ENCODE data around the gene PXMP4.
"Not testable (repeated sequence)": the region's sequence is repeated elsewhere in the genome, so short reads cannot be mapped to it uniquely, and the experiment has no call there.

The PXMP4 gene, protein sequence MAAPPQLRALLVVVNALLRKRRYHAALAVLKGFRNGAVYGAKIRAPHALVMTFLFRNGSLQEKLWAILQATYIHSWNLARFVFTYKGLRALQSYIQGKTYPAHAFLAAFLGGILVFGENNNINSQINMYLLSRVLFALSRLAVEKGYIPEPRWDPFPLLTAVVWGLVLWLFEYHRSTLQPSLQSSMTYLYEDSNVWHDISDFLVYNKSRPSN

DNA sequence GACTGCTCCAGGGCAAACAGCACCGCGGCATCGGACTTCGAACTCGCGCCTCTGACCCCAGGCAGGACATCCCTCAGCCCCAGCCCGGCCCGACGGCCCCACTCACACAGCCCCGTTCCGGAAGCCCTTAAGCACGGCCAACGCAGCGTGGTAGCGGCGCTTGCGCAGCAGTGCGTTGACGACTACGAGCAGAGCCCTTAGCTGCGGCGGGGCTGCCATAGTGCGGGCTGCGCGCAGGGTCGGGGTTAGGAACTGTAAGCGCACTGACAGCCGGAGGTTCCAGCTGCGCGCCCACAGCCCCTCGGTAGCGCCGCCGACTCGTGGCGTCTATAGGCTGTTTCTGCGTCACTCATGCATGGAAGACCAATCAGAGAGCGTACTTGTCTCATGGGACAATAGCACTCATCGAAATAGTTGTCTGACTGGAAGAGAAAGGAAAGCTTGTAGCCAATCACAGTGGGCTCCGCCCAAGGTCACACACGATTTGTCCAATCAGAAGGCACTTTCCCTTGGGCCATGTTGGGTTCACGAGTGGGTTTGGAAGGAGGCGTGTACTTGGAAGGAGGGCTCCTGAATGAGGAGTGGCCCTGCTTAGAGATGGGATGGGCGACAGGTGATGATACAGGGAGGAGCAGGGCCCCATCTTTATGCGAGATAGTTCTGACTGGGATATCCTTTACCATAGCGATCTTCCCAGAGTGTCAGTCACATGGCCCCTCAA lies at the start of gene PXMP4:
PXMP4 (minus strand) TSS at position 322 of the 721 bp plus-strand sequence; CDS start at position 219, 103 bp downstream.
- peak; percentile 72 to 80 for DNase-seq (ENCODE audit: low read depth in 2 of 2)

DNA sequence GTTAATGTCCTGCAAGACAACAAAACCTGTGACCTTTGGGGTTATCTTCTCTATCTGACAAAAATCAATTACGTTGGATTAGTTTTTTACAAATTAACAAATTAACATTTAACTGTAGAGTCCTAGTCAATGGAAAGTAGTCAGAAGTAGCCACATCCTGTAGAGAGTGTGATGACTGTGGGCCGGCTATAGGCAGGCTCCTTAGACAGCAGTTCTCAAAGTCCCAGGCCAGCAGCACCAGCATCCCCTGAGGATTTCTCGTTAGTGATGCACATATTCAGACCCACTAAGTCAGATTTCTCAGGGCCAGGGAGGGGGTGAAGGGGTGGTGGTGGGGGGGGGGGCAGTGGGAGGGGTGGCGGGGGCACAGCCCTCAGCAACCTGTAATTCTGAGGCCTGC lies 48.9 kb upstream of the PXMP4 start:
- no peak for DNase-seq (ENCODE audit: low read depth in 2 of 2)

DNA sequence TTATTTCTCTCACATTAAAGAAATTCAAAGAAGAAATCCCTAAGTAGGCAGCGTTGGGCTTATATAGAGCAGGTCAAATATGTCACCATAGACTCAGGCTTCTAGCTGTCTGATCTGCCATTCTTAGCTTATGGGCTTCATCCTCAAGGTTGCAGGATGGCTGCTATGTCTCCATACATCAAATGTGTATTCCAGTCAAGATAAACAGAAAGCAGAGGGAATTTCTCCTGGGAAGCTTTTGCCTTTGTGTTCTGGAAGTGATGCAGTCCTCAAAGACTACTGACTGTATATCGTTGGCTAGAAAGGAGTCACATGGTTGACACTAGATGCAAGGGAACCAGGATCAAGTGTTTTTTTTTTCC lies 47.6 kb upstream of the PXMP4 start:
- DNase-seq (ENCODE audit: low read depth in 2 of 2) = no peak

DNA sequence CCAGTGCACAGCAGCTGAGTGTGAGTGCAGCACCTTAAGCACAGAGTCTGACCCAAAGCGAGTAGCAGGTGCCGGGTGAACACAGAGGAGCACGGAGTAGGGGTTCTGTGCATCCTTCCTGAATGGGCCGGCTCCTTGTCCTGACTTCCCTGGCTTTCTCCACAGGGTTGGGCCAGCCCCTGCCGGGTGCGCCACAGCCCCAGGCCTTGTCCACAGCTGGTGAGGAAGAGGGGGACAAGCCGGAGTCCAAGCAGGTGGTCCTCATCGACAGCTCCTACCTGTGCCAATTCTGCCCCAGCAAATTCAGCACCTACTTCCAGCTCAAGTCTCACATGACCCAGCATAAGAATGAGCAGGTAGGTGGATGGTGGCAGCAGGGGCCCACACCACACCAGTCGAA lies 46.6 kb upstream of the PXMP4 start:
- DNase-seq (ENCODE audit: low read depth in 2 of 2) = no peak

DNA sequence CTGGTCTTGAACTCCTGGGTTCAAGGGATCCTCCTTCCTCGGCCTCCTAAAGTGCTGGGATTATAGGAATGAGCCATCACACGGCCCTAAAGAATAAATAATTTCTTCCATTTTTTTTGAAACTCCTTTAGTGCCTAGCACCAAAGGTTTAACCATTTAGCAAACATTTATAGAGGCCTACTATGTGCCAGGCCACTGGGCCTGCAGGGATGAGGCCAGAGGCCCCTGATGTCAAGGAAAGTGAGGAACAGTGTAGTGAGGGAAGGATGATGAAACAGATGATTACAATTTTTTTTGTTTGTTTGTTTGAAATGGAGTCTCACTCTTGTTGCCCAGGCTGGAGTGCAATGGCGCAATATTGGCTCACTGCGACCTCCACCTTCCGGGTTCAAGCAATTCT lies 45.5 kb upstream of the PXMP4 start:
- no peak for DNase-seq (ENCODE audit: low read depth in 2 of 2)

DNA sequence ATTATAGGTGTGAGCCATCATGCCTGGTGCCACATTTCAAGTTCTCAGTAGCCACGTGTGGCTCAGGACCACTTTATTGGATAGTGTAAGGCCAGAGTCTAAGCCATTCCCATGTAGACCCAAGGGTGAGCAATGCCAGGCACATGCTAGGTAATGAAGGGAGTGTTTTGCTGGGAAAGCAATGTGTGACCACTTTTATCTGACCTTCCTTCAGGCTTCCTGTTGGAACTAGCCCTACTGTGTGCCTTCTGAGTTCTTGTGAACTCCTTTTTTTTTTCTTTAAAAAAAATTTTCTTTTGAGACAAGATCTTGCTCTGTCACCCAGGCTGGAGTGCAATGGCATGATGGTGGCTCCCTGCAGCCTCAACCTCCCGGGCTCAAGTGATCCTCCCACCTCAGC lies 45.0 kb upstream of the PXMP4 start:
- DNase-seq (ENCODE audit: low read depth in 2 of 2) = no peak

DNA sequence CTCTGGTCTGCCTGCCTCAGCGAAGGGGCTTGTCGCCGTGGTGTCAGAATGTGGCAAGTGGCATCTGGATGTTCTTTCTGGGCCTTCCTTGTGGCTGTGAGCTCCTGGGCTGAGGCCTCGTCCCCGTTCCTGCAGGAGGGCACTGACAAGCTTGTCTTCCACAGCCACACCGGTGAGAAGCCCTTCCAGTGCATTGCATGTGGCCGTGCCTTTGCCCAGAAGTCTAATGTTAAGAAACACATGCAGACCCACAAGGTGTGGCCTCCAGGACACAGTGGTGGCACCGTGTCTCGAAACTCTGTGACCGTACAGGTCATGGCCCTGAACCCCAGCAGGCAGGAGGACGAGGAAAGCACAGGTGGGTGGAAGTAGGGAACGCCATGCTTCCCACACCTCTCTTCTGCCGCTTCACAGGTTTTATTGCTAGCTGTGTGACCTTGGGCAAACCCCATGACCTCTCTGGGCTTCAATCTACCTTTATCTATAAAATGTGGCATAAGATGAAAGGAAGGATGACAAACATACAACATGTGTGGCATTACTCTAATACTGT lies 41.7 kb upstream of the PXMP4 start:
- DNase-seq (ENCODE audit: low read depth in 2 of 2) = no peak

DNA sequence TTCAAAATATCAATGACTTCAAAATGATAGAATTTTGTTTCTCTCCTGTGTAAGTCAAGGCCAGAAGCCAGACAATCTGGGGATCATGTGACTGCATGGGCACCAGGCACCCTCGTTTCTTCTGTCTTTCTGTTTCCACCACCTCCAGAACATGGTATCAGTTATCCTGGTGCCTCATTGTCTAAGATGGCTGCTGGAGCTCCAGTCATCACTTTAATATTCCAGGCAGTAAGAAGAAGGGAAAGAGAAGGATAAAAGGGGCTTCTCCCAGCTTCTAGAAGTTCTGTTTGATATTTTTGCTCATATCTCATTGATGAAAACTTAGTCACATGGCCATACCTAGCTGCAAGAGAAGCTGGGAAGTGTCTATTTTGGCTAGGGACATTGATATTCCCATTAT lies 37.3 kb upstream of the PXMP4 start:
- no peak for DNase-seq (ENCODE audit: low read depth in 2 of 2)

DNA sequence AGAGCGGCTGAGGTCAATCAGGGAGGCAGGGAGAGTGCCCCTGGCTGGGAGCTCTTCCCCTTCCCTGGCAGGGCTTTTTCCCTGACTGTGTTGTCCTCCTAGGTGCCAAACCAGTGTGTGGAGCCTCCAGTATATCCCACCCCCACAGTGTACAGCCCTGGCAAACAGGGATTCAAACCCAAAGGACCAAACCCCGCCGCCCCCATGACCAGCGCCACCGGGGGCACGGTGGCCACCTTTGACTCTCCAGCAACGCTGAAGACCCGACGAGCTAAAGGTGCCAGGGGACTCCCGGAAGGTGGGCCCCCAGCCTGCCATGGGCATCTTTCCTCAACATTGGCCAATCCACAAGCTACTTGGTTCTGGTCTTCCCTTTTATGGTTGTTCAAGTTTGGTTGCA lies 36.9 kb upstream of the PXMP4 start:
- DNase-seq (ENCODE audit: low read depth in 2 of 2) = no peak

DNA sequence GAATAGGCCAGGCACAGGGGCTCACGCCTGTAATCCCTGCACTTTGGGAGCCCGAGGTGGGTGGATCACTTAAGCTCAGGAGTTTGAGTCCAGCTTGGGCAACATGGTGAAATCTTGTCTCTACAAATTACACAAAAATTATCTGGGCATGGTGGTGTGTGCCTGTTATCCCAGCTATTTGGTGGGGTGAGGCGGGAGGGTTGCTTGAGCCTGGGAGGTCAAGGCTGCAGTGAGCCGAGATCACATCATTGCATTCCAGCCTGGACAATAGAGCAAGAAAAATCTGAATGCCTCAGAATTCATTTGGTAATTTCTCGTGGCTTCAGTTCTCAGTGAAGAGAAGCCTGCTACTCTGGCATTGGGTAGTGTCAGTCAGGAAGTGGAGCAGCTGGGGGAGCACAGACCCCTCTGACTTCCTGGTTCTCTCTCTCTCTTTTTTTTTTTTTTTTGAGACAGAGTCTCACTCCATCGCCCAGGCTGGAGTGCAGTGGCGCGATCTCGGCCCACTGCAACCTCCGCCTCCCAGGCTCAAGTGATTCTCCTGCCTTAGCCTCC lies 35.9 kb upstream of the PXMP4 start:
- DNase-seq (ENCODE audit: low read depth in 2 of 2) = not testable (repeated sequence)

DNA sequence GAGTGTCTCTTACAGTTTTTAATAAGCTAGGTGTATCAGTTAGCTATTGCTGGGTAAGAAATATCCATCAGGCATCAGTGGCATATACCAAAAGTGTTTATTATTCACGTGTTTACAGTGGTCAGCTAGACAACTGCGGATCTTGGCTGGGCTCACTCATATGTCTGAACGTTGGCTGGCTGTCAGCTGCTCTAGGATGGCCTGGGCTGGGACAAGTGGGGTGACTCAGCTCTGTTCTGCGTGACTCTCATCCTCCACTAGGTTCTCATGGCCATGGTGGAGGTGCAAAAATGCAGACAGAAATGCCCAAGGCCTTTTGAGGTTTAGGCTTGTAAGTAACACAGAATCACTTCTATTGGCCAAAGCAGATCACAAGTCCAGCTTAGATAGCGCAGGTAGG lies 33.7 kb upstream of the PXMP4 start:
- no peak for DNase-seq (ENCODE audit: low read depth in 2 of 2)

DNA sequence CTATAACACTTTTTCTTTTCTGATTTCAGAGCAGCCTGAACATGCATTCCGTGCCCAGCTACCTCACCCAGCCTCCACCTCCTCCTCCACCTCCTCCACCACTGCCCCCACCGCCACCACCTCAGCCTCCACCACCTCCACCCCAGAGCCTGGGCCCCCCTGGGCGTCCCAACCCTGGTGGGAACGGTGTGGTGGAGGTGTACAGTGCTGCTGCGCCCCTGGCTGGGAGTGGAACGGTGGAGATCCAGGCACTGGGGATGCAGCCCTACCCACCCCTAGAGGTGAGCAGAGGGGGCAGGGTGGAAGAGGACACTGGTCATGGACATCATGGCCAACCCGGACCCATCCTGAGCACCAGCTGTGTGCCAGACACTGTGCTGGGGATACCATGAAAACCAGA lies 33.0 kb upstream of the PXMP4 start:
- no peak for DNase-seq (ENCODE audit: low read depth in 2 of 2)

DNA sequence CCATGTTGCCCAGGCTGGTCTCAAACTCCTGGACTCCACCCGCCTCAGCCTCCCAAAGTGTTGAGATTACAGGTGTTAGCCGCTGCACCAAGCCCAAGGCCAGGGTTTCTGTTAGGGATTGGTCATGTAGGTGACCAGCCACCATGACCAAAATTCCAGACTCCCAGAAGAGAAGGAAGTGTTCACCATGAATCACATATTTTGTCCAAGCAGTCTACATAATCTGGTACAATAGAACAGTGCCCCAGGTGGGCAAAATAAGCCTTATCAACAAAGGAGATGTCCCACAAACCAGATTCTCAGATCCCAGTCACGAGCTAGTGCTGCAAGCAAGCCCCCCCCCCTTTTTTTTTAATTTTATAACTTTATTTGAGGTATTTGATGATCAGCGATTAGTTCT lies 31.7 kb upstream of the PXMP4 start:
- DNase-seq (ENCODE audit: low read depth in 2 of 2) = no peak

DNA sequence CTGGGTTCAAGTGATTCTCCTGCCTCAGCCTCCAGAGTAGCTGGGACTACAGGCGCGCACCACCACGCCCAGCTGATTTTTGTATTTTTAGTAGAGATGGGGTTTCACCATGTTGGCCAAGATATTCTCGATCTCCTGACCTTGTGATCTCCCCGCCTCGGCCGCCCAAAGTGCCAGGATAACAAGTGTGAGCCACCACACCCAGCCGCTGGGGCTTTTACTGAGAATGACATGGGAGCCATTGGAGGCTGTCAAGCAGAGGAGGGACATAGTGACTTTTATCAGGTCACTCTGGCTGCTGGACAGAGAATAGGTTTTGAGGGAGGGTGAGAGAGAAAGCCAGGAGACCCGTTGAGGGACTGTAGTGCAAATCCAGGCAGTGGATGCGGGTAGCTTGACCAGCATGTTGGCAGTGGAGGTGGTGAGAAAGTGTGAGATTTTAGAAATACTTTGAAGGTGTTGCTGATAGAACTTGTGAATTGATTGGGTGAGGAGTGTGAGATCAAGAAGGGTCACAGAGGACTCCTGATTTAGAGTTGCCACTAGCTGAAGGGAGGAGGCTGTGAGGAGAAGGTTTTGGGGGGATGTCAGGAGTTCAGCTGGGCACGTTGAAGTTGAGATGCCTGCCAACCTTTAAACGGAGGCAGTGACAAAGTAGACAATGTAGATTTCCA lies 26.4 kb upstream of the PXMP4 start:
- DNase-seq (ENCODE audit: low read depth in 2 of 2) = no peak

DNA sequence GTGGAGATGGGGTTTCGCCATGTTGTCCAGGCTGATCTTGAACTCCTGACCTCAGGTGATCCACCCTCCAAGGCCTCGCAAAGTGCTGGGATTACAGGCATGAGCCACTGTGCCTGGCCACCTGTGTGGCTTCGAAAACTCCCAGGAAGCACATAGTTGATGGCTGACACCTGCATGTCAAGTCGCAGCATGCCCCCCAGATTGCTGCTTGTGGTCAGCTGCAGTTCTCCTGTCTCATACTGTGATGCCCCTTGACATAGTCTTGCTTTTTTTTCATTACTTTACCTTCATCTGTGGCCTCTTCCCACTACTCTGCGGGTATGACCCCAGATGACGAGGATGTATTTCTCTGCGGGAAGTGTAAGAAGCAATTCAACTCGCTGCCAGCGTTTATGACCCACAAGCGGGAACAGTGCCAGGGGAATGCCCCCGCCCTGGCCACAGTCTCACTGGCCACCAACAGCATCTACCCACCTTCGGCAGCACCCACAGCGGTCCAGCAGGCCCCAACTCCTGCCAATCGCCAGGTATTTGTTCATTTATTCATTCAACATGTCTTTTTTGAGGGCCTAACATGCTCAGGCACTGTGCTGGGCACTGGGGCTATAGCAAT lies 24.8 kb upstream of the PXMP4 start:
- DNase-seq (ENCODE audit: low read depth in 2 of 2) = no peak

DNA sequence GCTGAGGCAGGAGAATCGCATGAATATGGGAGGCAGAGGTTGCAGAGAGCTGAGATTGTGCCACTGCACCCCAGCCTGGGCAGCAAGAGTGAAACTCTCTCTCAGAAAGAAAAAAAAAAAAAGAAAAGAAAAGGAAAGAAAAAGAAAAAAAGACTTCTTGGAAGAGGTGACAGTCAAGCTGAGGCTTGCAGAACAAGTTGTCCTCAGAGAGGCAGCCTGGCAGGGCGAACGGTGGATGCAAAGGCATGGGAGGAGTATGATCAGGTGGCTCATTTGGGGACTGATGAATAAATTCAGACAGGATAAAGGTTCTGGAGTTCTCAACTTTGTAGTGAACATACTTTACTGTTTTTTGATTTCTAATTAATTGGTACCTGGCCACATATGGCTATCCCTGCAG lies 24.1 kb upstream of the PXMP4 start:
- DNase-seq (ENCODE audit: low read depth in 2 of 2) = no peak

DNA sequence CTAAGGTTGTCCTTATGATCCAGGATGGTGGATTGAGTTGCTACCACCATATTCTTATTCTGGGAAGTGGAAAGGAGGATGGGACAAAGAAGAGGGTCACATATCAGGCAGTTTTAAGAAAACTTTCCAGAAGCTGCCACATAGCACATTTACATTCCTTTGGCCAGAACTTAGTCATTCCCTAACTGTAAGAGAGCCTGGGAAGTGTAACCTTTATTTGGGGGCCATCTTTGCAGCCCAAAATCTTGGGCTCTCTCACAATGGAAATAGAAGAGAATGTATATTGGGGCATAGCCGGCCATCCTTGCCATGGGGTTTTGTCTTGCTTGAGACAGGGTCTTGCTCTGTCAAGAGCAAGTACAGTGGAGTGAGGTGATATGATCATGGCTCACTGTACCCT lies 20.1 kb upstream of the PXMP4 start:
- DNase-seq (ENCODE audit: low read depth in 2 of 2) = no peak

DNA sequence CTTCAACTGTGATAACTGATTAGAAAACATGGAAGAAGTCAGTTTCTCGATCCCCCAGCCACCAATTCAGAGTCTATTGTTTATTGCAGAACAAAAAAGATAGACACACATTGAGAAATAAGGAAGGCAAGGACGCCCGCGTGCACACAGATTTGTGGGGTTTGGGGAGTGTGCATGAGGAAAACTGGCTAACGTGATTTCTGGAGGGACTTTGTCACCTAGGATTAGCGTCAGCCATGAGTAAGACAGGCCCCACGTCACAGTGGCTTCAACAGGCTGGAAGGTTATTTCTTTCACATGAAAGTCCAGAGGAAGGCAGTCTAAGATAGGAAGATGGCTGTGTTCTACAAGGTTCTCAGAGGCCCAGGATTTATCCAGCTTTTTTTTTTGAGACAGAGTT lies 19.4 kb upstream of the PXMP4 start:
- no peak for DNase-seq (ENCODE audit: low read depth in 2 of 2)

DNA sequence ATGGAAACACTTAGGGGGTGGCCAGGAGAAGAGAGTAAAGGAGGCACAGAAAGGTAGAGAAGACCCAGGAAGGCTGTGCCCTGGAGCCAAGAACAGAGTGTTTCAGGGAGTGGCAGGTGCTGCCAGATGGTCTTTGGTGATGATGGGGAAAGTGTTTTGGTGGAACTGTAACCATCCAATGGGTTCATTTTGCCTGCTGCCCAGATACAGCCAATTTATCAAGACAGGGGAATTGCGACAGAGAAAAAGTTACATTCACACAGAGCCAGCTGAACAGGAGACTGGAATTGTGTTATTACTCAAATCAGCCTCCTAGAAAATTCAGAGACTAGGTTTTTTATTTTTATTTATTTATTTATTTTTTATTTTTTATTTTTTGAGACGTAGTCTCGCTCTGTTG lies 16.9 kb upstream of the PXMP4 start:
- DNase-seq (ENCODE audit: low read depth in 2 of 2) = no peak

DNA sequence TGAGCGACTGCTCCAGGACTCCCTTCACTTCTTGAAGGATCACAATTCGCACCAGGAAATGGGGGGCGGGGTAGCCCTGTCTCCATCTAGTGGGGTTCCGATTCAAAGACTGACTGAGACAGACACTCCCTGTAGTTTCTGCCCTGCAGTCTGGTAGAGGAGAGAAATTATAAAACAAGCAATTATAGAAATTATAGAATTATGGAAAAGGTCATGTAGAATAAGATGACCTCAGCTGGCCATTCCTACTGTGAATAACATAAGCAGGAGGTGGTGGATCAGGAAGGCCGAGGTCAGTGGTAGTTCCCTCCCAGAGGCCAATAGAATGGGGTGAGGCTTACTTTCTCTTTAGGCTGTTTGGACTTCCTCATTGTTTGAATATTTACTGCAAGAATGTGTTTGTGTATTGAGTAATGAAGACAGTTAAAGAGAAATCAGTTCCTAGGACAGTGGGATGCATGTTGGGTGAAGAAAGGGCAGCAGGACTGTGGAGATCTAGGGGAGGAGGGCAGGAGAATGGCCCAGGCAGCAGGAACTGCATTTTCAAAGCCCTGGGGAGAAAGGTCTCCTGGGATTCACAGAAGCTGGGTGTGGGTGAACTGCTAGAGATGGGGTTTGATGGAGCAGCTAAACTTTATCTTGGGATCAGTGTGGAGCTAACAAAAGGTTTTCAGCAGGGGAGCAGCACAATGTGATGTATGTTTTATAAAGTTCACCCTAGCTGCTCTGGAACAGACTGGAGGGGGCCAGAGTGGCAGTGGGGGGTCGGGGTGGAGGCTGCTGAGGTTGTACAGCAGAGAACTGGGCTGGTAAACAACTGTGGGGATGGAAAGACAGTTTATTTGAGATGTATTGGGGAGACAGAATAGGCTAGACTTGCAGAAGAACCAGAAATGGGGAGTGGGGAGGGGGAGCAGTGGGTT lies 13.8 kb upstream of the PXMP4 start:
- DNase-seq (ENCODE audit: low read depth in 2 of 2) = no peak

All from stimulated activated CD8-positive, alpha-beta memory T cell treated with anti-CD3 and anti-CD28 coated beads, Interleukin-15, amount 100 ng/mL, for 4 hours (primary cell).